HCT116 (cell line): ENCODE data around the gene NCKAP5. TPM values are rescaled to one million over a fixed set of nuclear protein-coding genes. Genes with fewer than 3 reads are reported as not detected.

Source experiments
- ATAC-seq: fragments of 200-7000 bp; cut with Tn5 transposase; 2 replicates; pipeline ENCODE4 v1.9.1; 2020; ENCODE audit warnings: mild to moderate bottlenecking, moderate library complexity
- BruUV-seq: library from RNA; stranded (reverse); fragments of 400-500 nt; replicated peaks from 2 replicates; lab custom pipeline; 2021; lab: Mats Ljungman, UMichigan
- CTCF ChIA-PET: fragments of 300-600 bp; sonication (Branson Sonifier 250); formaldehyde crosslinking; loops from one replicate; lab custom pipeline; 2021; ENCODE audit warnings: antibody characterized with exemption; lab: Charles Lee
- POLR2A ChIA-PET: fragments of 300-600, 350-600 bp; sonication (Branson Sonifier 250); formaldehyde crosslinking; loops from one replicate; lab custom pipeline; 2021; ENCODE audit warnings: antibody characterized with exemption; lab: Charles Lee
- RAD21 ChIA-PET, 2 experiments: fragments of 300-600 bp; sonication (Branson Sonifier 250); formaldehyde crosslinking; loops; one replicate each; lab custom pipeline; 2023; ENCODE audit warnings: low total read pairs in 2 of 2; ENCODE audit not compliant: uncharacterized antibody in 2 of 2, unreplicated experiment in 2 of 2, low non-redundant PET in 1 of 2; lab: Charles Lee
- DNase-seq: peaks from one replicate; pipeline ENCODE4 v3.0.0-alpha.2; 2010; ENCODE audit warnings: low read depth, low spot score
- H2AFZ ChIP-seq: fragments of 200-600 bp; shearing (Covaris generic), sonication (generic); 2 replicates; pipeline ENCODE4 v1.6.1; 2017; ENCODE audit warnings: low read depth, mixed run types, mixed read lengths, antibody characterized with exemption, low read length; ENCODE audit not compliant: poor library complexity, severe bottlenecking
- H3K27ac ChIP-seq: 2 replicates; pipeline ENCODE4 v1.5.1; 2012; ENCODE audit warnings: low read depth, low read length
- H3K27me3 ChIP-seq: fragments of 200-600 bp; sonication (generic); 2 replicates; pipeline ENCODE4 v1.6.1; 2016; ENCODE audit warnings: mixed run types, low read length, mixed read lengths; ENCODE audit not compliant: insufficient read depth
- H3K36me3 ChIP-seq, 2 experiments: fragments of 200-500 bp in 1 of 2; fragments of 200-600 bp in 1 of 2; sonication (Bioruptor generic) in 1 of 2; sonication (generic) in 1 of 2; 2 replicates each; pipeline versions ENCODE4 v1.5.1 to v1.6.1; 2014 to 2016; ENCODE audit warnings: low read length in 2 of 2, inconsistent platforms in 1 of 2, mixed read lengths in 1 of 2, mixed run types in 1 of 2; ENCODE audit not compliant: insufficient read depth in 2 of 2, control insufficient read depth in 1 of 2
- H3K4me1 ChIP-seq, 2 experiments: fragments of 200-600 bp in 1 of 2; sonication (generic) in 1 of 2; 2 replicates each; pipeline versions ENCODE4 v1.5.1 to v1.6.1; 2012 to 2017; ENCODE audit warnings: low read length in 2 of 2, inconsistent platforms in 1 of 2, mild to moderate bottlenecking in 1 of 2, mixed read lengths in 1 of 2, mixed run types in 1 of 2, moderate library complexity in 1 of 2; ENCODE audit not compliant: insufficient read depth in 2 of 2, control insufficient read depth in 1 of 2
- H3K4me2 ChIP-seq: fragments of 200-600 bp; sonication (generic); 2 replicates; pipeline ENCODE4 v1.6.1; 2017; ENCODE audit warnings: mixed run types, low read length, mixed read lengths
- H3K4me3 ChIP-seq, 2 experiments: fragments of 200-600 bp in 1 of 2; sonication (generic) in 1 of 2; replicated peaks in 1 of 2; 2 replicates each; pipeline ENCODE4 v1.5.1; 2011 to 2016; ENCODE audit warnings: low read length in 2 of 2, control low read depth in 1 of 2, low read depth in 1 of 2, mild to moderate bottlenecking in 1 of 2, mixed read lengths in 1 of 2, mixed run types in 1 of 2
- H3K79me2 ChIP-seq: fragments of 200-600 bp; sonication (generic); 2 replicates; pipeline ENCODE4 v1.6.1; 2017; ENCODE audit warnings: mild to moderate bottlenecking, mixed run types, low read length, moderate library complexity, mixed read lengths; ENCODE audit not compliant: insufficient read depth
- H3K9ac ChIP-seq: fragments of 200-600 bp; sonication (generic); 2 replicates; pipeline ENCODE4 v1.6.1; 2016; ENCODE audit warnings: low read length, mixed read lengths
- H3K9me2 ChIP-seq: fragments of 200-600 bp; sonication (generic), shearing (Covaris generic); 2 replicates; pipeline ENCODE4 v1.6.1; 2017; ENCODE audit warnings: mixed run types, mild to moderate bottlenecking, moderate library complexity; ENCODE audit not compliant: insufficient read depth
- H3K9me3 ChIP-seq, 2 experiments: fragments of 200-500 bp in 1 of 2; fragments of 200-600 bp in 1 of 2; sonication (Bioruptor generic) in 1 of 2; sonication (generic) in 1 of 2; 2 replicates each; pipeline ENCODE4 v1.6.1; 2014 to 2017; ENCODE audit warnings: low read length in 2 of 2, mixed read lengths in 2 of 2, inconsistent platforms in 1 of 2, low read depth in 1 of 2, mild to moderate bottlenecking in 1 of 2, mixed run types in 1 of 2, moderate library complexity in 1 of 2; ENCODE audit not compliant: control insufficient read depth in 1 of 2, insufficient read depth in 1 of 2
- H4K20me1 ChIP-seq: fragments of 200-600 bp; sonication (generic), shearing (Covaris generic); 2 replicates; pipeline ENCODE4 v1.6.1; 2017; ENCODE audit warnings: mixed run types, mild to moderate bottlenecking, moderate library complexity; ENCODE audit not compliant: insufficient read depth
- CEBPB ChIP-seq: IDR thresholded peaks from 2 replicates; pipeline ENCODE4 v1.6.1; 2012; ENCODE audit warnings: low read depth
- MAX ChIP-seq: IDR thresholded peaks from 2 replicates; pipeline ENCODE4 v1.6.1; 2012
- POLR2AphosphoS5 ChIP-seq: IDR thresholded peaks from 2 replicates; pipeline ENCODE4 v1.6.1; 2011; ENCODE audit warnings: mild to moderate bottlenecking, low read depth, low read length, moderate library complexity
- RAD21 ChIP-seq: IDR thresholded peaks from 2 replicates; pipeline ENCODE4 v1.6.1; 2012; ENCODE audit warnings: low read depth, mild to moderate bottlenecking
- SIN3A ChIP-seq: IDR thresholded peaks from 2 replicates; pipeline ENCODE4 v1.6.1; 2012; ENCODE audit warnings: low read depth
- TCF7L2 ChIP-seq: IDR thresholded peaks from 2 replicates; pipeline ENCODE4 v1.7.0; 2011; ENCODE audit warnings: borderline replicate concordance, inconsistent platforms; ENCODE audit not compliant: insufficient read depth, insufficient read length; ENCODE audit errors: extremely low read depth
- ZBTB33 ChIP-seq: IDR thresholded peaks from 2 replicates; pipeline ENCODE4 v1.6.1; 2011; ENCODE audit warnings: mild to moderate bottlenecking, low read length, moderate library complexity; ENCODE audit not compliant: insufficient replicate concordance; ENCODE audit errors: extremely low read depth
- ZNF274 ChIP-seq: fragments of 200-500 bp; sonication (Bioruptor generic); IDR thresholded peaks from 2 replicates; pipeline ENCODE4 v1.6.1; 2014; ENCODE audit warnings: mild to moderate bottlenecking, low read depth, low read length, inconsistent platforms
- intact Hi-C: fragments of 100-400 bp; cut with micrococcal nuclease; formaldehyde crosslinking; loops from 2 replicates; pipeline ENCODE4 v1.10.0; 2022
- total RNA-seq: library from RNA; stranded (reverse); gene quantifications from one replicate; pipeline ENCODE4 v1.2.1, GENCODE V29; 2021; ENCODE audit not compliant: unreplicated experiment
- TF ChIP-seq, protein P1 (sequence below): IDR thresholded peaks from 2 replicates; pipeline ENCODE4 v1.6.1; 2012; ENCODE audit warnings: low read depth

NCKAP5 gene
- total RNA-seq, 1 experiment from 2014 or later = 0.30 TPM

GRCh38 chr2:133204421-133204820 lies 363.8 kb downstream of the NCKAP5 start:
- DNase-seq (no peak), ATAC-seq (no peak)
- ChIA-PET POLR2A (no interaction called here), RAD21 (no interaction called here), CTCF (no interaction called here)
- H3K4me1 ChIP-seq = no peaks in the 10 kb centered on the region
- no peaks in the 10 kb centered on the region for H3K36me3 ChIP-seq
- H3K9ac ChIP-seq = no peak overlapping the region
- H3K9me2 ChIP-seq = no peaks in the 10 kb centered on the region
- no peak overlapping the region for H3K27ac ChIP-seq
- H3K79me2 ChIP-seq = no peaks in the 10 kb centered on the region
- H2AFZ ChIP-seq = no peak overlapping the region
- H4K20me1 ChIP-seq = no peaks in the 10 kb centered on the region
- no peaks in the 10 kb centered on the region for H3K27me3 ChIP-seq
- no peak for TF ChIP-seq ZNF274
- TF ChIP-seq ZBTB33 = no peak
- TF ChIP-seq TCF7L2 = no peak
- TF ChIP-seq, protein P1, sequence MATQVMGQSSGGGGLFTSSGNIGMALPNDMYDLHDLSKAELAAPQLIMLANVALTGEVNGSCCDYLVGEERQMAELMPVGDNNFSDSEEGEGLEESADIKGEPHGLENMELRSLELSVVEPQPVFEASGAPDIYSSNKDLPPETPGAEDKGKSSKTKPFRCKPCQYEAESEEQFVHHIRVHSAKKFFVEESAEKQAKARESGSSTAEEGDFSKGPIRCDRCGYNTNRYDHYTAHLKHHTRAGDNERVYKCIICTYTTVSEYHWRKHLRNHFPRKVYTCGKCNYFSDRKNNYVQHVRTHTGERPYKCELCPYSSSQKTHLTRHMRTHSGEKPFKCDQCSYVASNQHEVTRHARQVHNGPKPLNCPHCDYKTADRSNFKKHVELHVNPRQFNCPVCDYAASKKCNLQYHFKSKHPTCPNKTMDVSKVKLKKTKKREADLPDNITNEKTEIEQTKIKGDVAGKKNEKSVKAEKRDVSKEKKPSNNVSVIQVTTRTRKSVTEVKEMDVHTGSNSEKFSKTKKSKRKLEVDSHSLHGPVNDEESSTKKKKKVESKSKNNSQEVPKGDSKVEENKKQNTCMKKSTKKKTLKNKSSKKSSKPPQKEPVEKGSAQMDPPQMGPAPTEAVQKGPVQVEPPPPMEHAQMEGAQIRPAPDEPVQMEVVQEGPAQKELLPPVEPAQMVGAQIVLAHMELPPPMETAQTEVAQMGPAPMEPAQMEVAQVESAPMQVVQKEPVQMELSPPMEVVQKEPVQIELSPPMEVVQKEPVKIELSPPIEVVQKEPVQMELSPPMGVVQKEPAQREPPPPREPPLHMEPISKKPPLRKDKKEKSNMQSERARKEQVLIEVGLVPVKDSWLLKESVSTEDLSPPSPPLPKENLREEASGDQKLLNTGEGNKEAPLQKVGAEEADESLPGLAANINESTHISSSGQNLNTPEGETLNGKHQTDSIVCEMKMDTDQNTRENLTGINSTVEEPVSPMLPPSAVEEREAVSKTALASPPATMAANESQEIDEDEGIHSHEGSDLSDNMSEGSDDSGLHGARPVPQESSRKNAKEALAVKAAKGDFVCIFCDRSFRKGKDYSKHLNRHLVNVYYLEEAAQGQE = no peak
- no peak for TF ChIP-seq CEBPB
- TF ChIP-seq RAD21 = no peak
- TF ChIP-seq SIN3A = no peak
- TF ChIP-seq MAX = no peak
- TF ChIP-seq POLR2AphosphoS5 = no peak
- no peak overlapping the region for H3K4me3 ChIP-seq
- BruUV-seq = no TSS peak
- no peaks in the 10 kb centered on the region for H3K9me3 ChIP-seq
- intact Hi-C loops = no loop called here
- H3K4me2 ChIP-seq = no peak overlapping the region
